ENCODE results near the gene NUP107.
"Not testable (repeated sequence)": the region's sequence is repeated elsewhere in the genome, so short reads cannot be mapped to it uniquely, and the experiment has no call there.

The NUP107 gene

GRCh38 chr12:68686595-68687521 is at the start of gene NUP107:
TSS of gene NUP107 (plus strand) at chr12:68686978. CDS start at chr12:68687066, 88 bp downstream.
- peak; percentile 46 for TF ChIP-seq CTCF (conservative IDR thresholded peaks at IDR 0.05; ENCODE audit: low read length)
- peak within 1 kb of the TSS; percentile 83 for H3K4me3 ChIP-seq (ENCODE audit: low read length)
- DNase-seq (ENCODE audit: low read depth): peak; percentile 98

- H3K4me3 ChIP-seq (ENCODE audit: low read length); DNase-seq (ENCODE audit: low read depth): not testable (repeated sequence)
These were observed 49.3 kb upstream of the NUP107 start for GRCh38 chr12:68637439-68637838.

GRCh38 chr12:68638171-68638570 is 48.6 kb upstream of the NUP107 start:
- DNase-seq (ENCODE audit: low read depth): no peak
- no peak overlapping the region for H3K4me3 ChIP-seq (ENCODE audit: low read length)
- TF ChIP-seq CTCF (conservative IDR thresholded peaks at IDR 0.05; ENCODE audit: low read length): no peak

- H3K4me3 ChIP-seq (ENCODE audit: low read length): no peak overlapping the region
- no peak for TF ChIP-seq CTCF (conservative IDR thresholded peaks at IDR 0.05; ENCODE audit: low read length)
- DNase-seq (ENCODE audit: low read depth): no peak
These were observed 47.9 kb upstream of the NUP107 start for GRCh38 chr12:68638721-68639395.

- no peak overlapping the region for H3K4me3 ChIP-seq (ENCODE audit: low read length)
- DNase-seq (ENCODE audit: low read depth): no peak
- TF ChIP-seq CTCF (conservative IDR thresholded peaks at IDR 0.05; ENCODE audit: low read length): no peak
These were observed 47.4 kb upstream of the NUP107 start for GRCh38 chr12:68639396-68639767.

GRCh38 chr12:68641138-68641537 is 45.6 kb upstream of the NUP107 start:
- H3K4me3 ChIP-seq (ENCODE audit: low read length): no peak overlapping the region
- TF ChIP-seq CTCF (conservative IDR thresholded peaks at IDR 0.05; ENCODE audit: low read length): no peak
- DNase-seq (ENCODE audit: low read depth): no peak

- TF ChIP-seq CTCF (conservative IDR thresholded peaks at IDR 0.05; ENCODE audit: low read length): no peak
- H3K4me3 ChIP-seq (ENCODE audit: low read length): no peak overlapping the region
- no peak for DNase-seq (ENCODE audit: low read depth)
These were observed 40.3 kb upstream of the NUP107 start for GRCh38 chr12:68646484-68646883.
